H9 (cell line): ENCODE data around the gene LAMA3. TPM values are rescaled to one million over a fixed set of nuclear protein-coding genes. Genes with fewer than 3 reads are reported as not detected.

ENCODE experiments used
- DNase-seq: peaks from one replicate; pipeline ENCODE4 v3.0.0-alpha.2; 2017
- H2AFZ ChIP-seq: one replicate; pipeline ENCODE4 v1.6.1; 2013; ENCODE audit warnings: mild to moderate bottlenecking, low read length, control low read depth, moderate library complexity
- H2AK5ac ChIP-seq: 2 replicates; pipeline ENCODE4 v1.6.1; 2013; ENCODE audit warnings: low read length, control low read depth, mixed read lengths; ENCODE audit not compliant: insufficient read length
- H2BK120ac ChIP-seq: one replicate; pipeline ENCODE4 v1.6.1; 2013; ENCODE audit warnings: low read depth, mild to moderate bottlenecking, low read length, control low read depth, inconsistent platforms; ENCODE audit not compliant: poor library complexity, severe bottlenecking
- H2BK12ac ChIP-seq: 2 replicates; pipeline ENCODE4 v1.6.1; 2013; ENCODE audit warnings: low read length, control low read depth, mixed read lengths, low read depth; ENCODE audit not compliant: insufficient read length
- H2BK15ac ChIP-seq: 2 replicates; pipeline ENCODE4 v1.6.1; 2013; ENCODE audit warnings: low read depth, low read length, control low read depth
- H2BK20ac ChIP-seq: one replicate; pipeline ENCODE4 v1.6.1; 2013; ENCODE audit warnings: low read depth, mild to moderate bottlenecking, low read length, control low read depth, inconsistent platforms; ENCODE audit not compliant: poor library complexity, severe bottlenecking
- H2BK5ac ChIP-seq: 2 replicates; pipeline ENCODE4 v1.6.1; 2013; ENCODE audit warnings: low read length, control low read depth, mixed read lengths; ENCODE audit not compliant: insufficient read length
- H3K14ac ChIP-seq: 2 replicates; pipeline ENCODE4 v1.6.1; 2013; ENCODE audit warnings: low read length, control low read depth; ENCODE audit not compliant: insufficient read depth
- H3K18ac ChIP-seq: 2 replicates; pipeline ENCODE4 v1.6.1; 2013; ENCODE audit warnings: low read depth, mild to moderate bottlenecking, mixed read lengths, low read length, control low read depth; ENCODE audit not compliant: insufficient read length
- H3K23ac ChIP-seq: 2 replicates; pipeline ENCODE4 v1.6.1; 2013; ENCODE audit warnings: low read length, control low read depth, mixed read lengths, low read depth; ENCODE audit not compliant: insufficient read length
- H3K23me2 ChIP-seq: 2 replicates; pipeline ENCODE4 v1.6.1; 2013; ENCODE audit warnings: low read depth, mild to moderate bottlenecking, mixed read lengths, low read length, control low read depth; ENCODE audit not compliant: insufficient read length, poor library complexity, severe bottlenecking
- H3K27ac ChIP-seq: 2 replicates; pipeline ENCODE4 v1.5.1; 2013; ENCODE audit warnings: low read length, control low read depth, mixed read lengths, low read depth; ENCODE audit not compliant: insufficient read length
- H3K27me3 ChIP-seq: 2 replicates; pipeline ENCODE4 v1.6.1; 2013; ENCODE audit warnings: low read length, control low read depth, inconsistent platforms; ENCODE audit not compliant: insufficient read depth
- H3K4ac ChIP-seq: 2 replicates; pipeline ENCODE4 v1.6.1; 2013; ENCODE audit warnings: low read depth, mild to moderate bottlenecking, control low read depth, inconsistent platforms, low read length, moderate library complexity
- H3K4me1 ChIP-seq: 2 replicates; pipeline ENCODE4 v1.6.1; 2013; ENCODE audit warnings: low read length, control low read depth, inconsistent platforms; ENCODE audit not compliant: insufficient read depth
- H3K4me2 ChIP-seq: 2 replicates; pipeline ENCODE4 v1.6.1; 2013; ENCODE audit warnings: low read length, control low read depth, mixed read lengths; ENCODE audit not compliant: insufficient read length, insufficient read depth
- H3K56ac ChIP-seq: 2 replicates; pipeline ENCODE4 v1.6.1; 2013; ENCODE audit warnings: low read depth, mild to moderate bottlenecking, mixed read lengths, low read length, control low read depth; ENCODE audit not compliant: insufficient read length
- H3K79me1 ChIP-seq: 2 replicates; pipeline ENCODE4 v1.6.1; 2013; ENCODE audit warnings: low read depth, mild to moderate bottlenecking, moderate library complexity, low read length, control low read depth, inconsistent platforms; ENCODE audit not compliant: insufficient read depth, poor library complexity, severe bottlenecking
- H3K79me2 ChIP-seq: 2 replicates; pipeline ENCODE4 v1.6.1; 2013; ENCODE audit warnings: low read length, control low read depth, inconsistent platforms; ENCODE audit not compliant: insufficient read depth
- H3K9ac ChIP-seq: 2 replicates; pipeline ENCODE4 v1.6.1; 2013; ENCODE audit warnings: low read length, control low read depth, mixed read lengths; ENCODE audit not compliant: insufficient read length; ENCODE audit errors: extremely low read depth
- H3K9me3 ChIP-seq: one replicate; pipeline ENCODE4 v1.6.1; 2013; ENCODE audit warnings: low read depth, low read length, inconsistent platforms; ENCODE audit not compliant: control insufficient read depth
- H3T11ph ChIP-seq: one replicate; pipeline ENCODE4 v1.6.1; 2013; ENCODE audit warnings: mild to moderate bottlenecking, low read length, control low read depth, inconsistent platforms
- H4K20me1 ChIP-seq: one replicate; pipeline ENCODE4 v1.6.1; 2013; ENCODE audit not compliant: control insufficient read depth, insufficient read length, insufficient read depth
- H4K5ac ChIP-seq: 2 replicates; pipeline ENCODE4 v1.6.1; 2013; ENCODE audit warnings: low read depth, mild to moderate bottlenecking, mixed read lengths, low read length, control low read depth; ENCODE audit not compliant: insufficient read length
- H4K8ac ChIP-seq: replicated peaks from 2 replicates; pipeline ENCODE4 v1.6.1; 2013; ENCODE audit warnings: low read length, control low read depth, mixed read lengths, low read depth; ENCODE audit not compliant: insufficient read length
- H4K91ac ChIP-seq: 2 replicates; pipeline ENCODE4 v1.6.1; 2013; ENCODE audit warnings: low read depth, mild to moderate bottlenecking, moderate library complexity, mixed read lengths, low read length, control low read depth; ENCODE audit not compliant: insufficient read length
- H3K27ac Mint-ChIP-seq, 3 experiments: 2 replicates in 2 of 3; 3 replicates in 1 of 3; pipeline ENCODE4 v1.8.0; 2020 to 2021; ENCODE audit warnings: mixed read lengths in 3 of 3, mild to moderate bottlenecking in 1 of 3, moderate library complexity in 1 of 3
- H3K27me3 Mint-ChIP-seq: 2 replicates; pipeline ENCODE4 v1.8.0; 2021; ENCODE audit warnings: low read depth, mild to moderate bottlenecking, moderate library complexity, mixed read lengths
- H3K36me3 Mint-ChIP-seq, 3 experiments: 2 replicates in 2 of 3; 3 replicates in 1 of 3; pipeline ENCODE4 v1.8.0; 2020 to 2021; ENCODE audit warnings: low read depth in 3 of 3, mixed read lengths in 3 of 3; ENCODE audit not compliant: insufficient read depth in 1 of 3
- H3K4me1 Mint-ChIP-seq, 2 experiments: 2 replicates each; pipeline ENCODE4 v1.8.0; 2020; ENCODE audit warnings: mixed read lengths in 2 of 2
- H3K4me3 Mint-ChIP-seq, 2 experiments: 2 replicates in 1 of 2; 3 replicates in 1 of 2; pipeline ENCODE4 v1.8.0; 2020 to 2021; ENCODE audit warnings: mild to moderate bottlenecking in 2 of 2, mixed read lengths in 2 of 2, moderate library complexity in 1 of 2
- H3K9me3 Mint-ChIP-seq, 2 experiments: 2 replicates in 1 of 2; 3 replicates in 1 of 2; pipeline ENCODE4 v1.8.0; 2020; ENCODE audit warnings: mild to moderate bottlenecking in 2 of 2, mixed read lengths in 2 of 2, moderate library complexity in 1 of 2
- CTCF ChIP-seq: fragments of 200-600 bp; sonication (generic); conservative IDR thresholded peaks from 3 replicates; pipeline ENCODE4 v1.8.0; 2021; ENCODE audit warnings: antibody characterized with exemption, mild to moderate bottlenecking
- WGBS: extraction: QIAGEN DNeasy Blood & Tissue Kit; methylation state at CpG from one replicate; pipeline ENCODE4 v1.1.7; 2013; ENCODE audit warnings: missing lambda C conversion rate, low lambda C conversion rate, mixed read lengths; ENCODE audit not compliant: insufficient read length; ENCODE audit errors: extremely low coverage; 5-methylcytosine and 5-hydroxymethylcytosine counted together
- total RNA-seq: library from RNA; stranded (reverse); gene quantifications from 2 replicates; pipeline ENCODE4 v1.2.1, GENCODE V29; 2021

The LAMA3 gene
- total RNA-seq, 1 experiment from 2014 or later = 0.33 TPM

GRCh38 chr18:23949863-23950262 is 260.6 kb downstream of the LAMA3 start:
- H2BK5ac ChIP-seq = no peak overlapping the region
- H2BK15ac ChIP-seq = no peak overlapping the region
- no peak overlapping the region for H2BK20ac ChIP-seq
- H3K4me1 ChIP-seq = peaks cover 16% of the 10 kb centered on the region; the same call in 1 of the 2 replicates
- H3T11ph ChIP-seq = no peak overlapping the region
- WGBS = no CpG with 5 or more reads among the region's 5 CpGs
- no peak overlapping the region for H4K8ac ChIP-seq
- Mint-ChIP-seq H3K36me3 (no peaks in the 10 kb centered on the region), H3K9me3 (no peaks in the 10 kb centered on the region), H3K4me1 (peaks cover 39 to 48% of the 10 kb centered on the region in 2 experiments), H3K27me3 (no peaks in the 10 kb centered on the region), H3K27ac (peak overlapping the region in 2 of 3 experiments; percentile 36 to 91; a peak in 4 of 7 replicates), H3K4me3 (no peak overlapping the region)
- no peaks in the 10 kb centered on the region for H3K9me3 ChIP-seq
- H3K27ac ChIP-seq = peak overlapping the region; percentile 92
- no peaks in the 10 kb centered on the region for H3K79me2 ChIP-seq
- H3K23ac ChIP-seq = no peak overlapping the region
- no peak overlapping the region for H3K14ac ChIP-seq
- no peaks in the 10 kb centered on the region for H3K27me3 ChIP-seq
- no peak for TF ChIP-seq CTCF
- no peak overlapping the region for H2AFZ ChIP-seq
- no peak overlapping the region for H4K5ac ChIP-seq
- peak overlapping the region; percentile 5 for H3K4me2 ChIP-seq
- H3K9ac ChIP-seq = no peak overlapping the region
- H3K79me1 ChIP-seq = no peaks in the 10 kb centered on the region
- no peak overlapping the region for H3K56ac ChIP-seq
- H2AK5ac ChIP-seq = no peak overlapping the region
- peak; percentile 67 for DNase-seq
- H2BK120ac ChIP-seq = no peak overlapping the region
- H3K23me2 ChIP-seq = no peaks in the 10 kb centered on the region
- no peak overlapping the region for H3K4ac ChIP-seq
- no peak overlapping the region for H4K91ac ChIP-seq
- no peaks in the 10 kb centered on the region for H4K20me1 ChIP-seq
- no peak overlapping the region for H2BK12ac ChIP-seq
- peak overlapping the region; percentile 44 for H3K18ac ChIP-seq
